CD4-positive, alpha-beta T cell treated with Interleukin-10 for 1 hour (primary cell): ENCODE results near the gene HAUS6.
"Not testable (repeated sequence)": the region's sequence is repeated elsewhere in the genome, so short reads cannot be mapped to it uniquely, and the experiment has no call there.

Experiments
- DNase-seq: peaks from one replicate; pipeline ENCODE4 v3.0.0-alpha.2; 2020

HAUS6 gene

GRCh38 chr9:19102631-19103345 lies at the start of gene HAUS6:
Gene HAUS6 (minus strand): TSS chr9:19102904. CDS start chr9:19102651, 253 bp downstream.
- peak; percentile 97 for DNase-seq

- DNase-seq = not testable (repeated sequence)
Observed at GRCh38 chr9:19152160-19152498, 49.4 kb upstream of the HAUS6 start.

- no peak for DNase-seq
Observed at GRCh38 chr9:19151425-19152159, 48.9 kb upstream of the HAUS6 start.

- DNase-seq = no peak
Observed at GRCh38 chr9:19149230-19149629, 46.5 kb upstream of the HAUS6 start.

- DNase-seq = no peak
Observed at GRCh38 chr9:19148187-19148586, 45.5 kb upstream of the HAUS6 start.

- no peak for DNase-seq
Observed at GRCh38 chr9:19146441-19147024, 43.8 kb upstream of the HAUS6 start.

GRCh38 chr9:19145881-19146280 lies 43.2 kb upstream of the HAUS6 start:
- DNase-seq = no peak

GRCh38 chr9:19140259-19140658 lies 37.6 kb upstream of the HAUS6 start:
- no peak for DNase-seq

- no peak for DNase-seq
Observed at GRCh38 chr9:19138084-19138483, 35.4 kb upstream of the HAUS6 start.

GRCh38 chr9:19137282-19137681 lies 34.6 kb upstream of the HAUS6 start:
- DNase-seq = no peak

- DNase-seq = no peak
Observed at GRCh38 chr9:19136129-19136528, 33.4 kb upstream of the HAUS6 start.

GRCh38 chr9:19133549-19134345 lies 31.0 kb upstream of the HAUS6 start:
- no peak for DNase-seq

- no peak for DNase-seq
Observed at GRCh38 chr9:19130436-19130835, 27.7 kb upstream of the HAUS6 start.

- DNase-seq = peak; percentile 41
Observed at GRCh38 chr9:19127871-19128500, 25.3 kb upstream of the HAUS6 start.

- DNase-seq = no peak
Observed at GRCh38 chr9:19124430-19124793, 21.7 kb upstream of the HAUS6 start.

- DNase-seq = no peak
Observed at GRCh38 chr9:19122490-19123042, 19.9 kb upstream of the HAUS6 start.

- no peak for DNase-seq
Observed at GRCh38 chr9:19120877-19121276, 18.2 kb upstream of the HAUS6 start.

GRCh38 chr9:19119801-19120440 lies 17.2 kb upstream of the HAUS6 start:
- no peak for DNase-seq

- DNase-seq = no peak
Observed at GRCh38 chr9:19119246-19119645, 16.5 kb upstream of the HAUS6 start.

GRCh38 chr9:19117039-19117716 lies 14.5 kb upstream of the HAUS6 start:
- no peak for DNase-seq

- no peak for DNase-seq
Observed at GRCh38 chr9:19116107-19116790, 13.5 kb upstream of the HAUS6 start.
